Left forelimb (tissue), 1 donor: ENCODE data around the gene ITPR3.

Source experiments
- DNase-seq: peaks from one replicate; pipeline ENCODE4 v3.0.0-alpha.2; 2018; ENCODE audit warnings: low spot score

ITPR3 gene

DNA sequence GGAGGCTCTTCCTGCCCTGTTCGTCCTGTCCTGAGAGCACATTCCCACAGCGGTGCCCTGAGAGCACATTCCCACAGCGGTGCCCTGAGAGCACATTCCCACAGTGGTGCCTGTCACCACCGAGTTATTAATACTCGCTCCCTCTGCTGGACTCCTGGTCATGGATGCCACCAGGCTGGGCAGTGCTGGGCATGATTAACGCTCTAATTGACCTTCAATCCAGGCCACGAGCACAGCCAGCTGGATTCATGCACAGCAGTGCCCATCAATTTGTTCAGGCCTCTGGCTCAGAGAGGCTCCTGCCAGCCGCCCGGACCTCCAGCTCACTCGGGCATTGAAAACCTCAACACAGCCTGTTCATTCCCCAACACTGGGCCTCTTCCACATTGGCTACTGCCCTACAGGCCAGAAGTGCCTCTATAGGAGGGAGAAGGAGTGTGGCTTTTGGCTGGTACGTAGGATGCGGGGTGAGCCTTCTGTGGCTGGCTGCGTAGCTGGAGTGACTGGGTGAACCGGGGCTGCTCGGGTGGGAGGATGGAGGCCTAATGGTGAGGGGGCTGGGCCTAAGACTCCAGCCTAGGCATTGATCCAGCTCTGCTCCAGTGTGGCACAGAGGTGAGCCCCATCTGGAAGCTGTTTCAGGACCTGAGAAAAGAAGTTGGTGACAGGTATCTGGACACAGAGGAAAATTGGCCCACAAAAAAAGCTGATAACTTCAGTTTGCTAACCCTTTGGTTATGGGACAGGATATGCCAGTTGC, 116.3 kb downstream of the ITPR3 start:
- no peak for DNase-seq

DNA sequence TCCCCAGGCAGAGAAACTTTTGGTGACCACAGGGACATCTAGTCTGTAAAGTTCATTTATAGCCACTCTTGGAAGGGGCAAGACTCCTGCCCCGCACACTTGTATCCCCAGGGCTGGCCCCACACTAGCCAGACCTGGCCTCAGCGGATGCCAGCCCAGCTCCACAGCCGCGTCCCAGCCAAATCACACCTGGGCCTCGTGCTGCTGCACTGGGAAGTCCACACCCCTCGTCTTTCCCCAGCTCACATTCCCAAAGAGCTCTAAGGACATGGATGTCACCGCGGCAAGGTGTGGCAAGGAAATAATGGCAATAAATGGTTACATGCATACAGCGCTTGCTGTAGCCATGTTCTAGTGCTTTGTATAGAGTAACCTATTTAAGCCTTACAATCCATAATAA, 117.0 kb downstream of the ITPR3 start:
- DNase-seq, result no peak

DNA sequence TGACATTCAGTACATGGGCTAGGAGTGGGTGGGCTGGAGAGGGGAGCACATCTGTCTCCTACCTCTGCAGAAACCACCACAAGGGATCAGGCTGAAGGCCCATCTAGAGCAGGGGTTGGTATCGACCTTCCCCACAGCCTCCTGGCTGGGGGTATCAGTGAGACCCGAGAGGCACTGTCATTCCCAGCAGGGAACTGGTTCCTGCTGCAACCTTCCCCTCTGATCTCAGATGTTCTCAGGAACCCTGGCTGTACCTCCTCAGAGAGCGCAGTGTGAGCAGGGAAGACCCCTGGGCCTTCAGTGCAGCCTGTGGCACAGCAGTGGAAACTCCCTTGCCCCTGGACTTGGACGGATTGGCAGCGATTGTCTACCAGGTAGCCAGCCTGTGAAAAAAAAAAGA, 117.8 kb downstream of the ITPR3 start:
- DNase-seq, result no peak

DNA sequence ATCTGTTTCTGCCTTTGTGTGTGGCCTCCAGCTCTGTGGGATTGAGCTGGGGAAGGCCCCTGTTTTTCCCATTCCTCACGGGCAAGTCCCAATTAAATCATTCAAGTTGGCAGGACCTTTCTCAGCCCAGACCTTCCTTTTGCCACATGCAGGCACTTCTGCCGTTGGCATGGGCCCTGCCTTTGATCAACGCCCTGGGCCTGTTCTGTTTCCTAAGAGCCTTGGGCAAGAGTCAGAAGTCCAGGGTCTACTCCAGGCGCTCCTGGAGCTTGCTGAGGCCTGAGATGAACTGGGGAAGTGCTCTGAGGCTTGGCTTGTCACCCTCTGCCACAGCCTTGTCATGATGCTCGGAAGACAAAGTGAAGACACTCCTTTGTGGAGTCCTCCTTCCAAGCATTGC, 118.4 kb downstream of the ITPR3 start:
- no peak for DNase-seq

DNA sequence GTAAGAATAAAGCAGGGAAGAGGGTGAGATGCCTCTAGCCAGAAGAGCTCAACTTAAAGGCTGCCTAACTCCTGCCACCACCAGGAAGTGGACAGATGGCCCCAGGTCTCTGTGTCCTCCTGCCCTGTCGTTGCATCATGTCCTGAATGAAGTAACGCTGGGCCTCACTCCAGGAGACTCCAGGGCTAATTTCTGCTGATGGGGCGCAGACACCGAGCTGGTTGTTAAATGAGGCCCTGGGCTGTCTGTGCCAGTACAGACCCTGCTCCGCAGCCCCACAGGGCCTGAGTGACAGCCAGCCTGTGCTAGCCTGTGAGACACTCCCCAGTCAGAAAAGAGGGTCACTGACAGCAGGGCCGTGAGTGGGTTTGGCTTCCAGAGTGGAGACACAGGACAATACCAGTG, 119.1 kb downstream of the ITPR3 start:
- DNase-seq, result no peak

DNA sequence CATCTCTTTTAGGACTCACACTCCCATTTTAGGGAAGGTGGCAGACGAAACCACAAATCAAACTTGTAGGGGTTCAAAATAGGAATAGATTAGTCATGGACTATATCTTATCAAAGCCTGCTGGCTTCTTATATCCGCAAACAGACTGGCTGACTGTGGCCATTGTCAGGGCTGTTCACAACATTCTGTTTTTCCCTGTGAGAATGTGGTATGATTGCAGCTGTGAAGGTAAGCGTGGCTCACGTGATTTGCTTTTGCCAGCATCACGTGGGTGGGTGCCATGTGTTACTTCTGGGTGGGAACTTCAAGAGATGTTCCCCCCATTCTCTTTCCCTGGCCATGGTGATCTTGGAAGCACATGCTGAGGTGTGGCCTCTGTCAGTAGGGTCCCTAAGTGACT, 119.7 kb downstream of the ITPR3 start:
- no peak for DNase-seq

DNA sequence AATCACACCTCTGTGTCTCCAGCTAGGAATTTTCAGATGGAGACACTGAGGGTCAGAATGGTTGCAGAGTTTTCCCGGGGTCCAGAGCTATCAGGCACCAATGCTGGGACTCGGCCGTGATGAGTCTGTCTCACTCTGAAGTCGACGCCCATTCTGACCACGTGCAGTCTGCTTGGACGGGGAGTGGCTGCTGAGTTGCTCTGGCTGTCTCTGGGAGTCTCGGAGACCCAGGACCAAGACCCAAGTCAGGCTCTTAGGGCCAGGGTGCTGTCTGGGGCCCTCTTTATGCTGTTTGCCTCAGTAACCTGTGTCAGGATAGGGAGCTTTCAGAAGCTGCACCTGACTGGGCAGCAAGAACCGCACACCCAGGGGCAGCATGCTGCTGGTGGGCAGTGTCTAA, 121.0 kb downstream of the ITPR3 start:
- no peak for DNase-seq

DNA sequence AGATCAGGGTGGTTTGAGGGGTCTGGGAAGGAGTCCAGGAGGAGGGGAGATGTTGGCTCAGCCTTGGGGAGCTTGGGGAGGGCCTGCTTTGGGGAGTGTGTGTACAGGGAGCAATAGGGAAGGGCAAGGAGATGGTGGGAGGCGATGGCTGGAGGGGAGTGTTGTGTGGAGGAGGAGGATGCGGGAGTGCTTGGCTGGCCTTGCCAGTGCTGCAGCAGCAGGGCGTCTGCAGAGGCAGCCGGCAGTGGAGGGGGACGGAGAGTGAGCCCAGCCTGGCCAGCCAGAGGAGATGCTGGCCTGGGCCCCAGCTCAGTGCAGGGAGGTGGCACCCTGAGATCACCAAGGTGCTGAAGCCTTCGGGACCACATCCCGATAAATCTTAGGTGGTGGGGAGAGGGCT, 121.7 kb downstream of the ITPR3 start:
- no peak for DNase-seq

DNA sequence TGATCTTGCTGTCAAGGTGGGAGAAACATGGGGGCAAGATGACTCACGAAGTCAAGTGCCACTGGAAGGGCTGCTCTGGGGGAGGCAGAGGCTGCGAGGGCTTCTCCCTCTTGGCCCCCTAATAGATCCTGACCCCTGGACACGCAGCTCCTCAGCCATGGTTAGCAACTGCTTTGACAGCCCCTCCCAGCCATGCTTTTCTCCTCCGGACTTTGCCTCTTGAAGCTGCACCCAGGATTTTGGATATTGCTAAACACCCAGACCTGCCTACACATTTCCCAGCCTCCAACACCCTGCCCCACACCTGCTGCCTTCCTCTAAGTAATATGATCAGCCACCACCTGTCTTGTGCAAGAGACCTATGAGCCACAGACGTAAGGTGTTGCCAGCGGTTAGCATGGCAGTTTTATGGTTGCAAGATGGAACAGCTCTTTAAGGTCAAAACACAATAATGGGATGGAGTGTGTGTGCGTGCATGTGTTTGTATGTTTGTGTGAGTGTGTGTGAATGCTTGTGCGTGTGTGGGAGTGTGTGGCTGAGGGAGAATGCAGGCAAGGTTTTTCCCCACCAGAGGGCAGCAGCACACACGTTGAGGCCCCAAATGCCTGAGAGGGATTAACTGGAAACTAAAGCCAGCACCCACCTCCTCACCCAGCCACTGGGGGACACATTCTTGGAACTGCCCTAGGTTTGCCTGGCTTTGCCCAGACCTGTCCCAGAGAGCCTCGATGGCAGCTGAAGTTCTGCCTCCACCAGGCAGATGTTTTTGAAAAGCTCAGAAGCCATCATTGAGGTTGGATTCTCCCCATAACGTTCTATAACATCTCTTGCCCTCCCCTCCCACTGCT, 123.1 kb downstream of the ITPR3 start:
- peak; percentile 84 for DNase-seq

DNA sequence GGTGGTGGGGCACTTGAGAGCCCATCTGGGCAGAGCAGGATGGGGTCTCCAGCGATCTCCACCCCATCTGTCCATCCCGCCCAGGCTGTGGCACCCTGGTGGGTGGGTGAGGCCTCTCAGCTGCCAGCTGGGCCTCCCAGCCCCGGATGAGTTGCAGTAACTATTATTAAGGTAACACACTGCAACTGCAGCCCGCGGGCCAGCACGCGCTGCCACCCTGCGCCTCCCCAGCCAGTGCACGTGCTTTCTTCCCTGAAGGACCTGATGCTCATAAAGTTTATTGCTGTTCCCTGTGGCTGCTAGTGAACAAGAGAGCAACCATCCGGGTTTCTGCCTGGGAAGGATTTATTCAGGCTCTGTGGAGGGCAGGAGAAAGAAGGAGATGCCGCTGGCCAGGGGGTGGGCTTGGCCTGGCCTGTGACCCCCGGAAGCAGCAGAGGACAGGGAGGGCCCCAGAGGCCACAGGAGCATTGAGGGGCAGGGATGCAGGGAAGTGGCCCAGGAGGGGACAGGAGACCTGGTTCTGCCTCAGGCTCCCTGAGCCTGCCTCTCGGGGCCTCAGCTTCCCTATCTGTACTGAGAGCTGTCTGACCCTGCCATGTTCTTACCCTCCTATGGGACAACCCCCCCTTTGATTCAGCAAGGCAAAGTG, 123.9 kb downstream of the ITPR3 start:
- DNase-seq, result no peak

DNA sequence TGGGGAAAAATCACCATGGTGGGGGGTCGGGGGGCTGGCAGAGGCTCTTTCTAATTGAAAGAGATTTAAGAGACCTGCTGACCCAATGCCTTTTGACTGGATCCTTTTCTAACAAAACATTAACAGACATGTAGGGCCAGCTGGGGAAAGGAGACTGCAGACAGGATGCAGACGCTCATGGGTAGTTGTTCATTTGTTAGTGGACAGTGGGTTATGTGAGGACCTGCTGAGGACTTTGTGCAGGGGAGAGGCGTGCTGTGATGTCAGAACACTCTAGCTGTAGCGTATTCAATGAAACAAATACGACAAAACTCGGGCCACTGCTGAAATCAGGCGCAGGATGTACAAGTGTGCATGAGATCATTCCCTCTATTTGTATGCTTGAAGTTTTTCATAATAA, 124.4 kb downstream of the ITPR3 start:
- DNase-seq, result no peak
